G401 (cell line): ENCODE data around the gene ADAMTSL3. TPM values are rescaled to one million over a fixed set of nuclear protein-coding genes. Genes with fewer than 3 reads are reported as not detected.

Experiments
- DNase-seq: peaks from one replicate; pipeline ENCODE4 v3.0.0-alpha.2; 2015; ENCODE audit warnings: low spot score
- in situ Hi-C: cut with HindIII; loops from 2 replicates; pipeline ENCODE4 v1.10.0; 2016; ENCODE audit warnings: low sequenced_read_pairs, mixed read lengths
- total RNA-seq: library from RNA; depleted of rRNA; stranded (reverse); fragments of >200 nt; shearing (Covaris generic); gene quantifications from 2 replicates; pipeline ENCODE4 v1.2.3, GENCODE V29; 2014; rRNA removed

ADAMTSL3 gene
- total RNA-seq: 0.10 TPM in 1 of 2 replicates, not detected in the other

GRCh38 chr15:83653639-83654378 lies at the start of gene ADAMTSL3:
Gene ADAMTSL3 (plus strand): TSS chr15:83654123. CDS start chr15:83655762, 1,639 bp downstream.
- DNase-seq: peak; percentile 19
- in situ Hi-C loops: no loop called here

GRCh38 chr15:83604549-83604948 lies 49.4 kb upstream of the ADAMTSL3 start:
- DNase-seq: no peak
- in situ Hi-C loops: no loop called here

- in situ Hi-C loops: no loop called here
These were observed 48.6 kb upstream of the ADAMTSL3 start for GRCh38 chr15:83605111-83605945.

GRCh38 chr15:83610132-83610531 lies 43.8 kb upstream of the ADAMTSL3 start:
- in situ Hi-C loops: no loop called here
- no peak for DNase-seq

More at GRCh38 chr15:83605111-83605945, 48.6 kb upstream of the ADAMTSL3 start:
- DNase-seq: peak; percentile 3

GRCh38 chr15:83610901-83611685 lies 42.8 kb upstream of the ADAMTSL3 start:
- DNase-seq: no peak
- in situ Hi-C loops: no loop called here

GRCh38 chr15:83612226-83612625 lies 41.7 kb upstream of the ADAMTSL3 start:
- no peak for DNase-seq
- in situ Hi-C loops: no loop called here

- in situ Hi-C loops: no loop called here
- DNase-seq: no peak
These were observed 40.9 kb upstream of the ADAMTSL3 start for GRCh38 chr15:83612898-83613635.

- in situ Hi-C loops: no loop called here
- DNase-seq: peak; percentile 8
These were observed 40.2 kb upstream of the ADAMTSL3 start for GRCh38 chr15:83613714-83614113.

GRCh38 chr15:83616840-83617239 lies 37.1 kb upstream of the ADAMTSL3 start:
- in situ Hi-C loops: no loop called here
- no peak for DNase-seq

- in situ Hi-C loops: no loop called here
- DNase-seq: no peak
These were observed 27.6 kb upstream of the ADAMTSL3 start for GRCh38 chr15:83626171-83626802.

GRCh38 chr15:83631534-83631933 lies 22.4 kb upstream of the ADAMTSL3 start:
- in situ Hi-C loops: no loop called here
- no peak for DNase-seq

GRCh38 chr15:83643201-83643600 lies 10.7 kb upstream of the ADAMTSL3 start:
- in situ Hi-C loops: no loop called here
- no peak for DNase-seq

- in situ Hi-C loops: no loop called here
- DNase-seq: no peak
These were observed 9.5 kb upstream of the ADAMTSL3 start for GRCh38 chr15:83644439-83644838.

GRCh38 chr15:83650831-83651230 lies 3.1 kb upstream of the ADAMTSL3 start:
- in situ Hi-C loops: no loop called here
- no peak for DNase-seq

GRCh38 chr15:83651541-83651940 lies 2.4 kb upstream of the ADAMTSL3 start:
- DNase-seq: no peak
- in situ Hi-C loops: no loop called here

- no peak for DNase-seq
- in situ Hi-C loops: no loop called here
These were observed 1.2 kb upstream of the ADAMTSL3 start for GRCh38 chr15:83652626-83653204.

- in situ Hi-C loops: no loop called here
- no peak for DNase-seq
These were observed 660 bp upstream of the ADAMTSL3 start for GRCh38 chr15:83653288-83653638.
